Measurements from ENCODE around the gene TCIRG1.
A peak's percentile ranks its signal among the peaks of the same experiment; 100 is the strongest.

TCIRG1 gene

DNA sequence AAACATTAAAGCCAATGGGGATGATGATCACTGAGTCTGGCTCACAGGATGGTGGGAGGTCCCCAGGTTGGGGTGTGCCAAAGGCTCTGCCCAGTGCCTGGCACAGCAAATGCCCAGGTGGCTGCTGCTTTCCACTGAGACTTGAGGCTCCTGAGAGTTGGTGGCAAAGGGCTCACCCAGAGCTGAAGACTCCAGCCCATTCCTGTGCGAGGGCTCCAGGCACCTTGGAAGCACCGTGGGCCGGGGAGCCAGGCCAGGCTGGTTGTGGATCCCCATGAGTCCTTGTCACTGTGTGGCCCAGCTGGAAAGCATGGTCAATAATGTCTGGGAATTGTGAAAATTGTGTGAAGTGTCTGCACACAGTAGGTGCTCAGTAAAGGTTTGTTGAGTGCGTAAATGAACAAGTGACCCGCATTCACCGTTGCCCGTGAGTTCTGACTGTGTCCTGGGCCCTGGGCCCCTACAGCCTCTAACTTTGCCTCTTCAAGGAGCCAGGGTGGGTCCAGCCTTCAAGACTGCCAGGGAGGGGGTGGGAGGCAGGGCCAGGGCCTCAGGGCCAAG lies 32.1 kb upstream of the TCIRG1 start:
- Histone ChIP-seq H3K4me2 (ENCODE audit: low read depth, low read length) (peak overlapping the region; percentile 20; the same call in 1 of the 2 replicates), H3K9me2 (replicated peaks; ENCODE audit: insufficient read depth, low read length) (no peaks in the 10 kb centered on the region), H4K20me1 (ENCODE audit: insufficient read depth, low read length) (no peaks in the 10 kb centered on the region), H3K4me3 (ENCODE audit: low read length) (no peak overlapping the region), H3K9ac (ENCODE audit: low read length) (peak overlapping the region; percentile 12; the same call in 1 of the 2 replicates), H3F3A (ENCODE audit: insufficient read depth, low read length) (peaks cover 58% of the 10 kb centered on the region), H3K27ac (ENCODE audit: low read length) (peak overlapping the region; percentile 42; the same call in 1 of the 2 replicates), H2AFZ (ENCODE audit: low read length) (no peak overlapping the region), H3K27me3 (replicated peaks; ENCODE audit: insufficient read depth, low read length) (no peaks in the 10 kb centered on the region), H3K79me2 (ENCODE audit: low read length) (peaks cover 18% of the 10 kb centered on the region), H3K9me3 (replicated peaks; ENCODE audit: insufficient read depth, low read length) (no peaks in the 10 kb centered on the region), H3K4me1 (ENCODE audit: low read length) (peaks cover 66% of the 10 kb centered on the region), H3K36me3 (replicated peaks; ENCODE audit: insufficient read depth, low read length) (no peaks in the 10 kb centered on the region)
- DNase-seq, result no peak
- TF ChIP-seq, protein P1, sequence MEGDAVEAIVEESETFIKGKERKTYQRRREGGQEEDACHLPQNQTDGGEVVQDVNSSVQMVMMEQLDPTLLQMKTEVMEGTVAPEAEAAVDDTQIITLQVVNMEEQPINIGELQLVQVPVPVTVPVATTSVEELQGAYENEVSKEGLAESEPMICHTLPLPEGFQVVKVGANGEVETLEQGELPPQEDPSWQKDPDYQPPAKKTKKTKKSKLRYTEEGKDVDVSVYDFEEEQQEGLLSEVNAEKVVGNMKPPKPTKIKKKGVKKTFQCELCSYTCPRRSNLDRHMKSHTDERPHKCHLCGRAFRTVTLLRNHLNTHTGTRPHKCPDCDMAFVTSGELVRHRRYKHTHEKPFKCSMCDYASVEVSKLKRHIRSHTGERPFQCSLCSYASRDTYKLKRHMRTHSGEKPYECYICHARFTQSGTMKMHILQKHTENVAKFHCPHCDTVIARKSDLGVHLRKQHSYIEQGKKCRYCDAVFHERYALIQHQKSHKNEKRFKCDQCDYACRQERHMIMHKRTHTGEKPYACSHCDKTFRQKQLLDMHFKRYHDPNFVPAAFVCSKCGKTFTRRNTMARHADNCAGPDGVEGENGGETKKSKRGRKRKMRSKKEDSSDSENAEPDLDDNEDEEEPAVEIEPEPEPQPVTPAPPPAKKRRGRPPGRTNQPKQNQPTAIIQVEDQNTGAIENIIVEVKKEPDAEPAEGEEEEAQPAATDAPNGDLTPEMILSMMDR (IDR thresholded peaks at IDR 0.05; ENCODE audit: low read length), result no peak
- TF ChIP-seq EZH2phosphoT487 (IDR thresholded peaks at IDR 0.05; ENCODE audit: low read length) (no peak), EZH2 (optimal IDR thresholded peaks at IDR 0.05; ENCODE audit: low read depth, low read length) (no peak)

- no peaks in the 10 kb centered on the region for H3K9me3 ChIP-seq (replicated peaks; ENCODE audit: insufficient read depth, low read length)
- H3K79me2 ChIP-seq (ENCODE audit: low read length), result peaks cover 8% of the 10 kb centered on the region
- H4K20me1 ChIP-seq (ENCODE audit: insufficient read depth, low read length), result no peaks in the 10 kb centered on the region
- H3K4me1 ChIP-seq (ENCODE audit: low read length), result peaks cover 66% of the 10 kb centered on the region
- peaks cover 52% of the 10 kb centered on the region for H3F3A ChIP-seq (ENCODE audit: insufficient read depth, low read length)
- no peaks in the 10 kb centered on the region for H3K36me3 ChIP-seq (replicated peaks; ENCODE audit: insufficient read depth, low read length)
- TF ChIP-seq EZH2 (optimal IDR thresholded peaks at IDR 0.05; ENCODE audit: low read depth, low read length), result no peak
- DNase-seq, result no peak
- H2AFZ ChIP-seq (ENCODE audit: low read length), result 0 out of 2 replicates have a peak overlapping the region, but pooled peaks have one; percentile 41
- peak overlapping the region; percentile 70 for H3K4me2 ChIP-seq (ENCODE audit: low read depth, low read length)
- peak overlapping the region; percentile 68 for H3K9ac ChIP-seq (ENCODE audit: low read length)
- H3K4me3 ChIP-seq (ENCODE audit: low read length), result peak overlapping the region; percentile 27; the same call in 1 of the 2 replicates
- no peaks in the 10 kb centered on the region for H3K27me3 ChIP-seq (replicated peaks; ENCODE audit: insufficient read depth, low read length)
- no peaks in the 10 kb centered on the region for H3K9me2 ChIP-seq (replicated peaks; ENCODE audit: insufficient read depth, low read length)
- H3K27ac ChIP-seq (ENCODE audit: low read length), result peak overlapping the region; percentile 95
Observed at GRCh38 chr11:68007498-68008380, 31.1 kb upstream of the TCIRG1 start.

- peak; percentile 94 for DNase-seq
- H3K4me2 ChIP-seq (ENCODE audit: low read depth, low read length), result peak overlapping the region; percentile 70
- TF ChIP-seq, protein P1 (IDR thresholded peaks at IDR 0.05; ENCODE audit: low read length), result no peak
- TF ChIP-seq EZH2phosphoT487 (IDR thresholded peaks at IDR 0.05; ENCODE audit: low read length), result no peak
- TF ChIP-seq EZH2 (optimal IDR thresholded peaks at IDR 0.05; ENCODE audit: low read depth, low read length), result no peak
- no peaks in the 10 kb centered on the region for H3K9me3 ChIP-seq (replicated peaks; ENCODE audit: insufficient read depth, low read length)
- H3K9me2 ChIP-seq (replicated peaks; ENCODE audit: insufficient read depth, low read length), result no peaks in the 10 kb centered on the region
- peak overlapping the region; percentile 32 for H3K4me3 ChIP-seq (ENCODE audit: low read length)
- no peaks in the 10 kb centered on the region for H3K36me3 ChIP-seq (replicated peaks; ENCODE audit: insufficient read depth, low read length)
- H3K79me2 ChIP-seq (ENCODE audit: low read length), result no peaks in the 10 kb centered on the region
- peaks cover 76% of the 10 kb centered on the region for H3K4me1 ChIP-seq (ENCODE audit: low read length)
- H4K20me1 ChIP-seq (ENCODE audit: insufficient read depth, low read length), result no peaks in the 10 kb centered on the region
- peak overlapping the region; percentile 68 for H3K9ac ChIP-seq (ENCODE audit: low read length)
- H3K27me3 ChIP-seq (replicated peaks; ENCODE audit: insufficient read depth, low read length), result no peaks in the 10 kb centered on the region
- peak overlapping the region; percentile 95 for H3K27ac ChIP-seq (ENCODE audit: low read length)
- peak overlapping the region; percentile 41 for H2AFZ ChIP-seq (ENCODE audit: low read length)
- H3F3A ChIP-seq (ENCODE audit: insufficient read depth, low read length), result peaks cover 50% of the 10 kb centered on the region
Observed at GRCh38 chr11:68008381-68009337, 30.2 kb upstream of the TCIRG1 start.
